Kidney (tissue), 14 donors: Measurements from ENCODE around the gene WDR5. TPM values are rescaled to one million over a fixed set of nuclear protein-coding genes. Genes with fewer than 3 reads are reported as not detected.
A peak's percentile ranks its signal among the peaks of the same experiment; 100 is the strongest.

Experiments used
- DNase-seq, 5 donors: peaks; one replicate each; pipeline ENCODE4 v3.0.0-alpha.2; 2013 to 2020
- FAIRE-seq: peaks from 2 replicates; lab custom pipeline; 2012; peaks lifted over from hg19 to GRCh38; lab: Jason Lieb, UNC
- H3K27ac ChIP-seq, 2 donors: one replicate each; pipeline ENCODE4 v1.7.0; 2013; ENCODE audit warnings: low read depth in 2 of 2, low read length in 2 of 2, inconsistent platforms in 1 of 2
- H3K27me3 ChIP-seq: one replicate; pipeline ENCODE4 v1.7.1; 2013; ENCODE audit warnings: low read length, inconsistent platforms; ENCODE audit not compliant: control insufficient read depth, insufficient read depth
- H3K36me3 ChIP-seq, 3 donors: one replicate each; pipeline versions ENCODE4 v1.7.0 to v1.7.1; 2013; ENCODE audit warnings: low read length in 3 of 3, control low read depth in 1 of 3, inconsistent platforms in 1 of 3; ENCODE audit not compliant: insufficient read depth in 3 of 3, control insufficient read depth in 2 of 3
- H3K4me1 ChIP-seq, 3 donors: one replicate each; pipeline versions ENCODE4 v1.7.0 to v1.7.1; 2013; ENCODE audit warnings: low read length in 3 of 3, inconsistent platforms in 1 of 3, low read depth in 1 of 3; ENCODE audit not compliant: control insufficient read depth in 2 of 3, insufficient read depth in 2 of 3
- H3K4me3 ChIP-seq, 3 donors: one replicate each; pipeline versions ENCODE4 v1.7.0 to v1.8.1; 2013; ENCODE audit warnings: low read length in 3 of 3, control low read depth in 1 of 3, inconsistent platforms in 1 of 3
- H3K9ac ChIP-seq, 3 donors: one replicate each; pipeline versions ENCODE4 v1.7.0 to v1.7.1; 2013; ENCODE audit warnings: low read length in 3 of 3, control low read depth in 1 of 3, inconsistent platforms in 1 of 3
- H3K9me3 ChIP-seq, 3 donors: one replicate each; pipeline versions ENCODE4 v1.7.0 to v1.7.1; 2013; ENCODE audit warnings: low read length in 3 of 3, control low read depth in 1 of 3, inconsistent platforms in 1 of 3; ENCODE audit not compliant: control insufficient read depth in 2 of 3, insufficient read depth in 1 of 3
- intact Hi-C: fragments of 100-400 bp; cut with DNase I; formaldehyde crosslinking; loops from one replicate; pipeline ENCODE4 v1.11.1; 2022
- polyA plus RNA-seq: library from polyadenylated mRNA; stranded (reverse); fragments of 350-450 nt; fragmentation: Illumina TruSeq; extraction: RNeasy Lipid Tissue Mini Kit (QIAGEN cat#74804); gene quantifications from one replicate; pipeline ENCODE4 v1.2.3, GENCODE V29; 2014; ENCODE audit warnings: low read depth, low replicate concordance; ENCODE audit not compliant: insufficient read depth
- total RNA-seq: library from RNA; stranded (reverse); fragmentation: NEBNext Ultra II Directional; extraction: Animal tissue kit (Norgen Biotek cat#: 25700); gene quantifications from one replicate; pipeline ENCODE4 v1.2.1, GENCODE V29; 2021
- TF ChIP-seq, protein P1 (sequence below): IDR thresholded peaks from 3 replicates; pipeline ENCODE4 v1.5.1; 2012; ENCODE audit warnings: mild to moderate bottlenecking, moderate library complexity, borderline replicate concordance; ENCODE audit not compliant: insufficient read depth; ENCODE audit errors: extremely low read depth
- donor health status: control.
- donor health status: control.
- donor health status: control.
- donor health status: control.
- donor health status: control.
- donor health status: DM: yes; HTN: yes; CAD: no.
- donor health status: Normal renal cell carcinoma (clear cell type).

WDR5 gene
- total and polyA plus RNA-seq, 2 donors from 2014 or later = 18.8 to 25.4 TPM

- no peaks in the 10 kb centered on the region for H3K36me3 ChIP-seq
- no peak for FAIRE-seq
- peaks cover 0 to 8% (median 0%) of the 10 kb centered on the region in 3 donors for H3K9me3 ChIP-seq
- TF ChIP-seq, protein P1, sequence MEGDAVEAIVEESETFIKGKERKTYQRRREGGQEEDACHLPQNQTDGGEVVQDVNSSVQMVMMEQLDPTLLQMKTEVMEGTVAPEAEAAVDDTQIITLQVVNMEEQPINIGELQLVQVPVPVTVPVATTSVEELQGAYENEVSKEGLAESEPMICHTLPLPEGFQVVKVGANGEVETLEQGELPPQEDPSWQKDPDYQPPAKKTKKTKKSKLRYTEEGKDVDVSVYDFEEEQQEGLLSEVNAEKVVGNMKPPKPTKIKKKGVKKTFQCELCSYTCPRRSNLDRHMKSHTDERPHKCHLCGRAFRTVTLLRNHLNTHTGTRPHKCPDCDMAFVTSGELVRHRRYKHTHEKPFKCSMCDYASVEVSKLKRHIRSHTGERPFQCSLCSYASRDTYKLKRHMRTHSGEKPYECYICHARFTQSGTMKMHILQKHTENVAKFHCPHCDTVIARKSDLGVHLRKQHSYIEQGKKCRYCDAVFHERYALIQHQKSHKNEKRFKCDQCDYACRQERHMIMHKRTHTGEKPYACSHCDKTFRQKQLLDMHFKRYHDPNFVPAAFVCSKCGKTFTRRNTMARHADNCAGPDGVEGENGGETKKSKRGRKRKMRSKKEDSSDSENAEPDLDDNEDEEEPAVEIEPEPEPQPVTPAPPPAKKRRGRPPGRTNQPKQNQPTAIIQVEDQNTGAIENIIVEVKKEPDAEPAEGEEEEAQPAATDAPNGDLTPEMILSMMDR = no peak
- H3K27me3 ChIP-seq = no peaks in the 10 kb centered on the region
- no peak overlapping the region for H3K4me3 ChIP-seq
- peak in 3 of 5 donors; percentile 67 to 88 (median 69) for DNase-seq
- peaks cover 0 to 5% (median 4%) of the 10 kb centered on the region in 3 donors for H3K4me1 ChIP-seq
- H3K9ac ChIP-seq = no peak overlapping the region
- intact Hi-C loops = no loop called here
- peak overlapping the region; percentile 61 to 65 for H3K27ac ChIP-seq
Observed at GRCh38 chr9:134205672-134206310, 69.9 kb downstream of the WDR5 start.

DNA sequence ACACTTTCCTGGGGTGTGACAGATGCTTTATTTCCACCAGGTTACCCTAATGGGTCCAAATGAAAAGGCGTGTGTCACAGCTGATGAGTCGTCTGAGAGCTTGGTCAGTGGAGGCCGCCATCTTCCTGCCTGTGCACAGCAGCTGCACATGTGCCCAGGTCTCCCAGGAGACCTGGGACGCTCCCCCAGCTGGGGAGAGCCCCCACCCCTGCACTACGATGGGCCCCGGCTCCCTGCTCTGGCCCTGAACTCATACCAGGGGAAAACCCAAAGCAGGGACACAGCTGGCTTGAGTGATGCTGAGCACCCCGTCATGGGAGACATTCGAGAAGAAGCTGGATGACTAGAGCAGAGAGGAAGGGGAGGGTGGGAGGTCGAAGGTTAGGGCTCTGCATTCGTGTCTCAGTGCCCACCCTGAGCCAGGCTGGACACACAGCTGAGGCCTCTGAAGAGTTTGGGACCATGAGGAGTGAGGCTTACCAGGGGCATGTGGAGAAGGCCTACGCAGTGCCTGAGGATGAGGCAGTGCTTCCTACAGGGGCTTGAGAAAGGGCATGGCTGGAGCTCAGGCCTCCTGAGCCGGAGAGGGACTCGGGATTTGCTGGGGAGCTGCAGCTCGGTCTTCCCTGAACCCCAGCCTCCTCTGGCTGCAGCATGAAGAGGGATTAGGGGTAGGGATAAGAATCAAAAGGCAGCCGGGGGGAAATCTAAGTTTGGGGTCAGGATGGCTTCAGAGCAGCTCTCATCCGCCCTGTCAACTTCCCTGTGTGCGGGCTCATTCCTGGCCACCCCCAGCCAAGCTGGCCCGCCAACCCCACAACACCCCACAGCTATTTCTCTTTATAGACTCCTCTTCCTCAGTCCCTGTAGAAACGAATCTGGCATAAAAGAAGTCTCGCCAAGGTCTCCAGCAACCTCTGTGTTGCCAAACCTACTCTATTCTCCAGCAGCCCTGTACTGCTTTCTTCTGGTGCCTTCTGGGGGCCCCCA, 70.7 kb downstream of the WDR5 start:
- DNase-seq = peak in 2 of 5 donors; percentile 38 to 70
- no peak overlapping the region for H3K27ac ChIP-seq
- H3K9ac ChIP-seq = no peak overlapping the region
- peaks cover 0 to 3% (median 0%) of the 10 kb centered on the region in 3 donors for H3K9me3 ChIP-seq
- H3K27me3 ChIP-seq = no peaks in the 10 kb centered on the region
- TF ChIP-seq, protein P1 = no peak
- intact Hi-C loops = no loop called here
- peaks cover 0 to 5% (median 4%) of the 10 kb centered on the region in 3 donors for H3K4me1 ChIP-seq
- H3K36me3 ChIP-seq = no peaks in the 10 kb centered on the region
- no peak for FAIRE-seq
- H3K4me3 ChIP-seq = no peak overlapping the region

GRCh38 chr9:134208310-134208841, 72.5 kb downstream of the WDR5 start:
- no peak for FAIRE-seq
- TF ChIP-seq, protein P1 = no peak
- H3K4me3 ChIP-seq = no peak overlapping the region
- peak in 2 of 5 donors; percentile 40 to 43 for DNase-seq
- no peak overlapping the region for H3K9ac ChIP-seq
- intact Hi-C loops = no loop called here
- peaks cover 0 to 5% (median 4%) of the 10 kb centered on the region in 3 donors for H3K4me1 ChIP-seq
- no peak overlapping the region for H3K27ac ChIP-seq
- peaks cover 0 to 10% (median 0%) of the 10 kb centered on the region in 3 donors for H3K9me3 ChIP-seq
- no peaks in the 10 kb centered on the region for H3K36me3 ChIP-seq
- H3K27me3 ChIP-seq = no peaks in the 10 kb centered on the region
